Measurements from ENCODE around the gene PTCRA. TPM values are rescaled to one million over a fixed set of nuclear protein-coding genes. Genes with fewer than 3 reads are reported as not detected.
"Not testable (repeated sequence)": the region's sequence is repeated elsewhere in the genome, so short reads cannot be mapped to it uniquely, and the experiment has no call there.

The PTCRA gene
- total RNA-seq, 1 donor from 2014 or later: 2.6 TPM

GRCh38 chr6:42939810-42940167 is 23.9 kb downstream of the PTCRA start:
- DNase-seq (ENCODE audit: low spot score): no peak

- no peak for DNase-seq (ENCODE audit: low spot score)
Measured at GRCh38 chr6:42940493-42941045, 24.7 kb downstream of the PTCRA start.

- not testable (repeated sequence) for DNase-seq (ENCODE audit: low spot score)
Measured at GRCh38 chr6:42941356-42941755, 25.5 kb downstream of the PTCRA start.

- DNase-seq (ENCODE audit: low spot score): no peak
Measured at GRCh38 chr6:42942444-42942843, 26.6 kb downstream of the PTCRA start.

GRCh38 chr6:42947950-42948349 is 32.1 kb downstream of the PTCRA start:
- no peak for DNase-seq (ENCODE audit: low spot score)

- no peak for DNase-seq (ENCODE audit: low spot score)
Measured at GRCh38 chr6:42952389-42952788, 36.5 kb downstream of the PTCRA start.

GRCh38 chr6:42954405-42954804 is 38.6 kb downstream of the PTCRA start:
- DNase-seq (ENCODE audit: low spot score): not testable (repeated sequence)

- DNase-seq (ENCODE audit: low spot score): no peak
Measured at GRCh38 chr6:42958125-42958524, 42.3 kb downstream of the PTCRA start.

GRCh38 chr6:42959917-42960242 is 44.0 kb downstream of the PTCRA start:
- DNase-seq (ENCODE audit: low spot score): no peak

GRCh38 chr6:42960243-42961019 is 44.6 kb downstream of the PTCRA start, which contains the start of gene GNMT:
GNMT (plus strand) TSS chr6:42960754; CDS start chr6:42960768, 14 bp downstream.
- no peak for DNase-seq (ENCODE audit: low spot score)

GRCh38 chr6:42961020-42961470 is 45.2 kb downstream of the PTCRA start:
- no peak for DNase-seq (ENCODE audit: low spot score)

- no peak for DNase-seq (ENCODE audit: low spot score)
Measured at GRCh38 chr6:42962096-42962495, 46.2 kb downstream of the PTCRA start.

GRCh38 chr6:42962502-42963178 is 46.8 kb downstream of the PTCRA start:
- no peak for DNase-seq (ENCODE audit: low spot score)

GRCh38 chr6:42963179-42963854 is 47.5 kb downstream of the PTCRA start:
- no peak for DNase-seq (ENCODE audit: low spot score)

- DNase-seq (ENCODE audit: low spot score): no peak
Measured at GRCh38 chr6:42963855-42964605, 48.2 kb downstream of the PTCRA start.

- no peak for DNase-seq (ENCODE audit: low spot score)
Measured at GRCh38 chr6:42966571-42966970, 50.7 kb downstream of the PTCRA start.

GRCh38 chr6:42967228-42967627 is 51.4 kb downstream of the PTCRA start:
- no peak for DNase-seq (ENCODE audit: low spot score)

GRCh38 chr6:42968126-42968701 is 52.4 kb downstream of the PTCRA start:
- no peak for DNase-seq (ENCODE audit: low spot score)

GRCh38 chr6:42968783-42969182 is 52.9 kb downstream of the PTCRA start:
- no peak for DNase-seq (ENCODE audit: low spot score)

GRCh38 chr6:42969431-42969830 is 53.6 kb downstream of the PTCRA start:
- no peak for DNase-seq (ENCODE audit: low spot score)

GRCh38 chr6:42969934-42970333 is 54.1 kb downstream of the PTCRA start:
- no peak for DNase-seq (ENCODE audit: low spot score)
